ACC112 (cell line): Measurements from ENCODE around the gene TMEM170A.
"Not testable (repeated sequence)": the region's sequence is repeated elsewhere in the genome, so short reads cannot be mapped to it uniquely, and the experiment has no call there.

Experiments used
- H2AFZ ChIP-seq: fragments of 200-600 bp; sonication (generic); one replicate; pipeline ENCODE4 v1.6.0; 2017; ENCODE audit warnings: antibody characterized with exemption, low read length; ENCODE audit not compliant: unreplicated experiment
- H3K27ac ChIP-seq: fragments of 200-600 bp; sonication (generic); 2 replicates; pipeline ENCODE4 v1.5.1; 2014; ENCODE audit warnings: low read depth, mild to moderate bottlenecking, antibody characterized with exemption, low read length, moderate library complexity
- H3K27me3 ChIP-seq: fragments of 200-600 bp; sonication (generic); 2 replicates; pipeline ENCODE4 v1.6.1; 2014; ENCODE audit warnings: mild to moderate bottlenecking, antibody characterized with exemption, low read length, moderate library complexity, mixed read lengths; ENCODE audit not compliant: insufficient read depth
- H3K36me3 ChIP-seq: fragments of 200-600 bp; sonication (generic); 2 replicates; pipeline ENCODE4 v1.6.1; 2016; ENCODE audit warnings: mild to moderate bottlenecking, antibody characterized with exemption, low read length, moderate library complexity, mixed read lengths; ENCODE audit not compliant: insufficient read depth
- H3K4me1 ChIP-seq: fragments of 200-600 bp; sonication (generic); one replicate; pipeline ENCODE4 v1.6.1; 2016; ENCODE audit warnings: low read length, mixed read lengths; ENCODE audit not compliant: insufficient read depth, unreplicated experiment, control insufficient read depth
- H3K4me3 ChIP-seq: fragments of 200-600 bp; sonication (generic); 2 replicates; pipeline ENCODE4 v1.5.1; 2014; ENCODE audit warnings: mild to moderate bottlenecking, low read depth, low read length
- H3K79me2 ChIP-seq: fragments of 200-600 bp; sonication (generic); one replicate; pipeline ENCODE4 v1.6.0; 2016; ENCODE audit warnings: low read length; ENCODE audit not compliant: control insufficient read depth, unreplicated experiment, insufficient read depth

Gene TMEM170A

GRCh38 chr16:75462806-75463205 lies 1.7 kb downstream of the TMEM170A start:
- peak overlapping the region; percentile 94 for H3K4me3 ChIP-seq
- peaks cover 60% of the 10 kb centered on the region for H3K79me2 ChIP-seq
- H2AFZ ChIP-seq, result no peak overlapping the region
- no peak overlapping the region for H3K27ac ChIP-seq
- H3K27me3 ChIP-seq, result no peaks in the 10 kb centered on the region
- no peaks in the 10 kb centered on the region for H3K36me3 ChIP-seq
- peaks cover 5% of the 10 kb centered on the region for H3K4me1 ChIP-seq

- no peak overlapping the region for H2AFZ ChIP-seq
- H3K4me1 ChIP-seq, result peaks cover 5% of the 10 kb centered on the region
- H3K27ac ChIP-seq, result no peak overlapping the region
- no peaks in the 10 kb centered on the region for H3K36me3 ChIP-seq
- H3K4me3 ChIP-seq, result no peak overlapping the region
- H3K79me2 ChIP-seq, result peaks cover 71% of the 10 kb centered on the region
- H3K27me3 ChIP-seq, result no peaks in the 10 kb centered on the region
Measured at GRCh38 chr16:75461575-75461974, 2.9 kb downstream of the TMEM170A start.

- Histone ChIP-seq H3K79me2 (peaks cover 79% of the 10 kb centered on the region), H3K27ac (no peak overlapping the region)
Measured at GRCh38 chr16:75460446-75460845, 4.0 kb downstream of the TMEM170A start.

GRCh38 chr16:75459691-75460090 lies 4.8 kb downstream of the TMEM170A start:
- H2AFZ ChIP-seq, result no peak overlapping the region
- H3K4me1 ChIP-seq, result peaks cover 5% of the 10 kb centered on the region
- H3K79me2 ChIP-seq, result peaks cover 85% of the 10 kb centered on the region
- H3K36me3 ChIP-seq, result no peaks in the 10 kb centered on the region
- H3K27ac ChIP-seq, result no peak overlapping the region
- no peak overlapping the region for H3K4me3 ChIP-seq
- no peaks in the 10 kb centered on the region for H3K27me3 ChIP-seq

More at GRCh38 chr16:75460446-75460845, 4.0 kb downstream of the TMEM170A start:
- H2AFZ ChIP-seq, result no peak overlapping the region
- H3K36me3 ChIP-seq, result no peaks in the 10 kb centered on the region
- peaks cover 5% of the 10 kb centered on the region for H3K4me1 ChIP-seq
- no peaks in the 10 kb centered on the region for H3K27me3 ChIP-seq
- H3K4me3 ChIP-seq, result no peak overlapping the region

GRCh38 chr16:75458439-75458838 lies 6.0 kb downstream of the TMEM170A start:
- no peak overlapping the region for H3K4me3 ChIP-seq
- H3K27me3 ChIP-seq, result no peaks in the 10 kb centered on the region
- peaks cover 87% of the 10 kb centered on the region for H3K79me2 ChIP-seq
- peaks cover 5% of the 10 kb centered on the region for H3K4me1 ChIP-seq
- H3K36me3 ChIP-seq, result no peaks in the 10 kb centered on the region
- H3K27ac ChIP-seq, result no peak overlapping the region
- H2AFZ ChIP-seq, result no peak overlapping the region

- Histone ChIP-seq H3K36me3 (no peaks in the 10 kb centered on the region), H2AFZ (no peak overlapping the region), H3K4me1 (peaks cover 4% of the 10 kb centered on the region), H3K79me2 (peaks cover 85% of the 10 kb centered on the region), H3K27me3 (no peaks in the 10 kb centered on the region), H3K4me3 (no peak overlapping the region), H3K27ac (no peak overlapping the region)
Measured at GRCh38 chr16:75458029-75458428, 6.5 kb downstream of the TMEM170A start.

GRCh38 chr16:75457485-75458021 lies 6.9 kb downstream of the TMEM170A start:
- peaks cover 85% of the 10 kb centered on the region for H3K79me2 ChIP-seq
- no peak overlapping the region for H2AFZ ChIP-seq
- H3K4me3 ChIP-seq, result no peak overlapping the region
- no peaks in the 10 kb centered on the region for H3K36me3 ChIP-seq
- no peak overlapping the region for H3K27ac ChIP-seq
- no peaks in the 10 kb centered on the region for H3K27me3 ChIP-seq
- no peaks in the 10 kb centered on the region for H3K4me1 ChIP-seq

GRCh38 chr16:75456971-75457370 lies 7.5 kb downstream of the TMEM170A start:
- Histone ChIP-seq H2AFZ (no peak overlapping the region), H3K79me2 (peaks cover 81% of the 10 kb centered on the region), H3K27ac (no peak overlapping the region), H3K4me1 (no peaks in the 10 kb centered on the region), H3K36me3 (no peaks in the 10 kb centered on the region), H3K4me3 (no peak overlapping the region), H3K27me3 (no peaks in the 10 kb centered on the region)

GRCh38 chr16:75456486-75456885 lies 8.0 kb downstream of the TMEM170A start:
- H3K79me2 ChIP-seq, result peaks cover 76% of the 10 kb centered on the region
- not testable (repeated sequence) for H3K36me3 ChIP-seq, H3K4me3 ChIP-seq, H3K4me1 ChIP-seq, H3K27me3 ChIP-seq, H3K27ac ChIP-seq, H2AFZ ChIP-seq

GRCh38 chr16:75455677-75456076 lies 8.8 kb downstream of the TMEM170A start:
- Histone ChIP-seq H2AFZ (no peak overlapping the region), H3K27me3 (no peaks in the 10 kb centered on the region), H3K79me2 (peaks cover 68% of the 10 kb centered on the region), H3K27ac (no peak overlapping the region), H3K4me1 (no peaks in the 10 kb centered on the region), H3K36me3 (no peaks in the 10 kb centered on the region), H3K4me3 (no peak overlapping the region)

- H3K4me1 ChIP-seq, result no peaks in the 10 kb centered on the region
- no peaks in the 10 kb centered on the region for H3K27me3 ChIP-seq
- peaks cover 40% of the 10 kb centered on the region for H3K79me2 ChIP-seq
- H3K27ac ChIP-seq, result no peak overlapping the region
- no peak overlapping the region for H3K4me3 ChIP-seq
- H3K36me3 ChIP-seq, result no peaks in the 10 kb centered on the region
- H2AFZ ChIP-seq, result no peak overlapping the region
Measured at GRCh38 chr16:75452464-75453190, 11.9 kb downstream of the TMEM170A start.
